ENCODE results near the gene AURKAIP1. TPM values are rescaled to one million over a fixed set of nuclear protein-coding genes. Genes with fewer than 3 reads are reported as not detected.

Gene AURKAIP1
- total and polyA plus RNA-seq, 2 of the 4 experiments (the other 2 are of a cell fraction) = 45.7 to 107 TPM

- Histone ChIP-seq H3K9me1 (ENCODE audit: insufficient read depth, low read length) (no peaks in the 10 kb centered on the region), H2BK120ac (ENCODE audit: low read depth, low read length) (no peak overlapping the region), H2AFZ (replicated peaks; ENCODE audit: low read length, poor library complexity) (no peak overlapping the region), H3K27ac (ENCODE audit: insufficient read depth, low read length) (no peak overlapping the region), H3K18ac (ENCODE audit: low read depth, low read length) (no peak overlapping the region), H3K4ac (ENCODE audit: low read depth, low read length) (no peak overlapping the region), H4K91ac (ENCODE audit: insufficient read depth, low read depth, low read length) (no peak overlapping the region), H3K4me1 (ENCODE audit: control insufficient read depth, insufficient read depth, low read length) (no peaks in the 10 kb centered on the region), H3K27me3 (ENCODE audit: control insufficient read depth, insufficient read depth, low read length) (no peaks in the 10 kb centered on the region), H3K36me3 (ENCODE audit: control insufficient read depth, insufficient read depth, low read length) (peaks cover 79% of the 10 kb centered on the region), H2BK5ac (ENCODE audit: low read depth, low read length, poor library complexity, severe bottlenecking) (no peak overlapping the region), H3K23ac (ENCODE audit: low read depth, low read length) (no peak overlapping the region), H2BK20ac (ENCODE audit: low read depth, low read length) (no peak overlapping the region), H3K9me3 (ENCODE audit: control insufficient read depth, insufficient read depth, low read length) (no peaks in the 10 kb centered on the region), H3K14ac (replicated peaks; ENCODE audit: low read depth, low read length) (no peak overlapping the region), H4K20me1 (ENCODE audit: insufficient read depth, low read length) (peaks cover 28% of the 10 kb centered on the region; the same call in 1 of the 2 replicates), H3K79me1 (ENCODE audit: low read depth in 1 of 2, low read length in 2 of 2) (peaks cover 20 to 50% of the 10 kb centered on the region in 2 experiments), H2AK5ac (ENCODE audit: low read depth, low read length) (no peak overlapping the region), H3K9ac (ENCODE audit: low read depth, low read length) (no peak overlapping the region), H3K4me3 (ENCODE audit: insufficient read depth, low read depth, low read length) (no peak overlapping the region), H2BK15ac (ENCODE audit: low read depth, low read length) (no peak overlapping the region), H2AK9ac (replicated peaks; ENCODE audit: low read depth, low read length, poor library complexity) (no peak overlapping the region), H4K8ac (ENCODE audit: low read depth in 2 of 2, low read length in 2 of 2) (no peak overlapping the region), H4K5ac (ENCODE audit: low read depth, low read length) (no peak overlapping the region), H3K4me2 (ENCODE audit: low read depth, low read length) (no peak overlapping the region), H3K56ac (ENCODE audit: extremely low read depth, insufficient read depth, low read length) (no peak overlapping the region)
- CTCF ChIA-PET = no interaction called here
- POLR2A ChIA-PET (ENCODE audit: unreplicated experiment) = no interaction called here
- DNase-seq (no peak), ATAC-seq (ENCODE audit: low read depth) (no peak)
- 93% methylated on average over 9 of the region's 12 CpGs; no CpG with 5 or more reads in 1 of the 2 experiments for WGBS, 2 experiments (ENCODE audit: extremely low coverage in 2 of 2, insufficient read length in 1 of 2)
- in situ Hi-C loops (cut with MboI; ENCODE audit: low sequenced_read_pairs) = no loop called here
- BruUV-seq (replicated peaks) = no TSS peak
- dilution Hi-C loops (cut with HindIII; ENCODE audit: low sequenced_read_pairs, unreplicated experiment) = no loop called here
- TF ChIP-seq NFE2L2 (IDR thresholded peaks at IDR 0.05; ENCODE audit: low read depth, low read length) (no peak), RCOR1 (IDR thresholded peaks at IDR 0.05; ENCODE audit: insufficient replicate concordance, low read length) (no peak)
- intact Hi-C loops (cut with micrococcal nuclease) = no loop called here
These were observed 15.7 kb upstream of the AURKAIP1 start for GRCh38 chr1:1390675-1391074.
